ENCODE data around the gene PCDH17. TPM values are rescaled to one million over a fixed set of nuclear protein-coding genes. Genes with fewer than 3 reads are reported as not detected.

PCDH17 gene
- total RNA-seq, 1 donor from 2014 or later = 40.9 TPM

GRCh38 chr13:57653229-57653989 lies 21.9 kb downstream of the PCDH17 start:
- intact Hi-C loops (cut with DNase I) = no loop called here
- peaks cover 4% of the 10 kb centered on the region for H3K4me1 ChIP-seq
- H3K36me3 ChIP-seq = no peaks in the 10 kb centered on the region
- no peaks in the 10 kb centered on the region for H3K27me3 ChIP-seq (ENCODE audit: low read depth)
- no peaks in the 10 kb centered on the region for H3K9me3 ChIP-seq
- DNase-seq = no peak
- no peak for TF ChIP-seq CTCF (IDR thresholded peaks at IDR 0.05)
- peak; percentile 85 to 88 for ATAC-seq
- H3K4me3 ChIP-seq = no peak overlapping the region
- H3K27ac ChIP-seq = no peak overlapping the region

- DNase-seq (no peak), ATAC-seq (no peak)
- no peak for TF ChIP-seq CTCF (IDR thresholded peaks at IDR 0.05)
- H3K4me1 ChIP-seq = no peaks in the 10 kb centered on the region
- H3K36me3 ChIP-seq = no peaks in the 10 kb centered on the region
- H3K4me3 ChIP-seq = no peak overlapping the region
- H3K9me3 ChIP-seq = no peaks in the 10 kb centered on the region
- no peaks in the 10 kb centered on the region for H3K27me3 ChIP-seq (ENCODE audit: low read depth)
- no peak overlapping the region for H3K27ac ChIP-seq
- intact Hi-C loops (cut with DNase I) = no loop called here
Observed at GRCh38 chr13:57665481-57665880, 33.9 kb downstream of the PCDH17 start.

GRCh38 chr13:57666131-57666953 lies 34.8 kb downstream of the PCDH17 start:
- ATAC-seq (no peak), DNase-seq (no peak)
- no peaks in the 10 kb centered on the region for H3K27me3 ChIP-seq (ENCODE audit: low read depth)
- no peak overlapping the region for H3K4me3 ChIP-seq
- H3K9me3 ChIP-seq = no peaks in the 10 kb centered on the region
- no peak for TF ChIP-seq CTCF (IDR thresholded peaks at IDR 0.05)
- intact Hi-C loops (cut with DNase I) = no loop called here
- no peak overlapping the region for H3K27ac ChIP-seq
- no peaks in the 10 kb centered on the region for H3K36me3 ChIP-seq
- H3K4me1 ChIP-seq = no peaks in the 10 kb centered on the region

GRCh38 chr13:57672168-57672567 lies 40.6 kb downstream of the PCDH17 start:
- Histone ChIP-seq H3K27me3 (ENCODE audit: low read depth) (no peaks in the 10 kb centered on the region), H3K27ac (no peak overlapping the region), H3K4me3 (no peak overlapping the region), H3K36me3 (peaks cover 4% of the 10 kb centered on the region), H3K4me1 (no peaks in the 10 kb centered on the region), H3K9me3 (no peaks in the 10 kb centered on the region)
- intact Hi-C loops (cut with DNase I) = no loop called here
- no peak for TF ChIP-seq CTCF (IDR thresholded peaks at IDR 0.05)
- DNase-seq = no peak
- ATAC-seq = no peak

- intact Hi-C loops (cut with DNase I) = no loop called here
- H3K9me3 ChIP-seq = no peaks in the 10 kb centered on the region
- H3K4me3 ChIP-seq = no peak overlapping the region
- H3K27ac ChIP-seq = no peak overlapping the region
- no peaks in the 10 kb centered on the region for H3K27me3 ChIP-seq (ENCODE audit: low read depth)
- no peak for DNase-seq
- peak; percentile 77 to 78 for ATAC-seq
- H3K4me1 ChIP-seq = no peaks in the 10 kb centered on the region
- H3K36me3 ChIP-seq = peaks cover 4% of the 10 kb centered on the region
- no peak for TF ChIP-seq CTCF (IDR thresholded peaks at IDR 0.05)
Observed at GRCh38 chr13:57673197-57673596, 41.7 kb downstream of the PCDH17 start.

Data from lower lobe of right lung (tissue), 2 donors.